Stimulated activated CD4-positive, alpha-beta T cell treated with anti-CD3 and anti-CD28 coated beads, Interleukin-2, amount 100 ng/mL, for 48 hours (primary cell): ENCODE measurements around the gene PTPRJ.

Source experiments
- DNase-seq, 2 donors: peaks; one replicate each; pipeline ENCODE4 v3.0.0-alpha.2; 2020

The PTPRJ gene

GRCh38 chr11:48169717-48170116 lies 189.4 kb downstream of the PTPRJ start:
- no peak for DNase-seq

- no peak for DNase-seq
Observed at GRCh38 chr11:48170241-48171233, 190.2 kb downstream of the PTPRJ start.

GRCh38 chr11:48172818-48173609 lies 192.7 kb downstream of the PTPRJ start:
- peak; percentile 64 to 67 for DNase-seq

- no peak for DNase-seq
Observed at GRCh38 chr11:48177661-48178060, 197.3 kb downstream of the PTPRJ start.

- DNase-seq = no peak
Observed at GRCh38 chr11:48180627-48181026, 200.3 kb downstream of the PTPRJ start.

GRCh38 chr11:48182860-48183526 lies 202.6 kb downstream of the PTPRJ start:
- no peak for DNase-seq

GRCh38 chr11:48184452-48184851 lies 204.1 kb downstream of the PTPRJ start:
- DNase-seq = no peak

- peak in 1 of 2 donors; percentile 5 for DNase-seq
Observed at GRCh38 chr11:48190906-48191654, 210.7 kb downstream of the PTPRJ start.

- no peak for DNase-seq
Observed at GRCh38 chr11:48193876-48194275, 213.5 kb downstream of the PTPRJ start.

- no peak for DNase-seq
Observed at GRCh38 chr11:48207881-48208280, 227.5 kb downstream of the PTPRJ start.

GRCh38 chr11:48210052-48210451 lies 229.7 kb downstream of the PTPRJ start:
- no peak for DNase-seq

GRCh38 chr11:48216510-48216909 lies 236.2 kb downstream of the PTPRJ start, which contains the start of gene OR4B1:
OR4B1 (plus strand) TSS chr11:48216810; CDS start chr11:48216810, 0 bp downstream.
- DNase-seq = no peak
